ENCODE results near the gene PAEP. TPM values are rescaled to one million over a fixed set of nuclear protein-coding genes. Genes with fewer than 3 reads are reported as not detected.

PAEP gene
- total RNA-seq, 2 experiments from 2014 or later = not detected

GRCh38 chr9:135610290-135611141 is 49.0 kb downstream of the PAEP start:
- Mint-ChIP-seq H3K4me1 (no peaks in the 10 kb centered on the region), H3K36me3 (no peaks in the 10 kb centered on the region), H3K27me3 (peaks cover 3% of the 10 kb centered on the region), H3K9me3 (no peaks in the 10 kb centered on the region), H3K27ac (no peak overlapping the region), H3K4me3 (no peak overlapping the region)
- no peak for DNase-seq
- POLR2A ChIA-PET = no interaction called here
- ATAC-seq (ENCODE audit: low read depth) = no peak

GRCh38 chr9:135611142-135611874 is 49.8 kb downstream of the PAEP start:
- Mint-ChIP-seq H3K36me3 (no peaks in the 10 kb centered on the region), H3K27me3 (peaks cover 3% of the 10 kb centered on the region), H3K9me3 (no peaks in the 10 kb centered on the region), H3K4me3 (no peak overlapping the region), H3K27ac (no peak overlapping the region), H3K4me1 (no peaks in the 10 kb centered on the region)
- ATAC-seq (ENCODE audit: low read depth) (no peak), DNase-seq (no peak)
- POLR2A ChIA-PET = no interaction called here

- Mint-ChIP-seq H3K27ac (no peak overlapping the region), H3K36me3 (no peaks in the 10 kb centered on the region), H3K27me3 (peaks cover 3% of the 10 kb centered on the region), H3K4me1 (no peaks in the 10 kb centered on the region), H3K9me3 (no peaks in the 10 kb centered on the region), H3K4me3 (no peak overlapping the region)
- ATAC-seq (ENCODE audit: low read depth) = no peak
- DNase-seq = no peak
- POLR2A ChIA-PET = no interaction called here
Observed at GRCh38 chr9:135611875-135612209, 50.3 kb downstream of the PAEP start.

GRCh38 chr9:135612437-135612836 is 50.9 kb downstream of the PAEP start:
- ATAC-seq (ENCODE audit: low read depth) (no peak), DNase-seq (no peak)
- no peak overlapping the region for H3K27ac Mint-ChIP-seq
- H3K27me3 Mint-ChIP-seq = peaks cover 3% of the 10 kb centered on the region
- H3K4me3 Mint-ChIP-seq = no peak overlapping the region
- no peaks in the 10 kb centered on the region for H3K4me1 Mint-ChIP-seq
- POLR2A ChIA-PET = no interaction called here
- H3K36me3 Mint-ChIP-seq = no peaks in the 10 kb centered on the region
- H3K9me3 Mint-ChIP-seq = no peaks in the 10 kb centered on the region

- ATAC-seq (ENCODE audit: low read depth) (no peak), DNase-seq (no peak)
- H3K36me3 Mint-ChIP-seq = no peaks in the 10 kb centered on the region
- H3K4me3 Mint-ChIP-seq = no peak overlapping the region
- peaks cover 3% of the 10 kb centered on the region for H3K27me3 Mint-ChIP-seq
- H3K9me3 Mint-ChIP-seq = no peaks in the 10 kb centered on the region
- POLR2A ChIA-PET = no interaction called here
- no peak overlapping the region for H3K27ac Mint-ChIP-seq
- no peaks in the 10 kb centered on the region for H3K4me1 Mint-ChIP-seq
Observed at GRCh38 chr9:135612981-135613910, 51.7 kb downstream of the PAEP start.

- Mint-ChIP-seq H3K9me3 (no peaks in the 10 kb centered on the region), H3K27me3 (peaks cover 3% of the 10 kb centered on the region)
- no peak for ATAC-seq (ENCODE audit: low read depth)
Observed at GRCh38 chr9:135613946-135614805, 52.6 kb downstream of the PAEP start.

GRCh38 chr9:135614821-135615665 is 53.5 kb downstream of the PAEP start:
- no peak for ATAC-seq (ENCODE audit: low read depth)
- POLR2A ChIA-PET = no interaction called here
- H3K36me3 Mint-ChIP-seq = no peaks in the 10 kb centered on the region
- DNase-seq = no peak
- peaks cover 3% of the 10 kb centered on the region for H3K27me3 Mint-ChIP-seq
- H3K9me3 Mint-ChIP-seq = no peaks in the 10 kb centered on the region
- H3K4me3 Mint-ChIP-seq = no peak overlapping the region
- H3K4me1 Mint-ChIP-seq = no peaks in the 10 kb centered on the region
- no peak overlapping the region for H3K27ac Mint-ChIP-seq

More at GRCh38 chr9:135613946-135614805, 52.6 kb downstream of the PAEP start:
- no peak overlapping the region for H3K27ac Mint-ChIP-seq
- H3K36me3 Mint-ChIP-seq = no peaks in the 10 kb centered on the region
- H3K4me3 Mint-ChIP-seq = no peak overlapping the region
- POLR2A ChIA-PET = no interaction called here
- DNase-seq = no peak
- H3K4me1 Mint-ChIP-seq = no peaks in the 10 kb centered on the region

- Mint-ChIP-seq H3K36me3 (no peaks in the 10 kb centered on the region), H3K27ac (no peak overlapping the region), H3K4me3 (no peak overlapping the region), H3K4me1 (no peaks in the 10 kb centered on the region), H3K27me3 (no peaks in the 10 kb centered on the region), H3K9me3 (no peaks in the 10 kb centered on the region)
- ATAC-seq (ENCODE audit: low read depth) = no peak
- POLR2A ChIA-PET = no interaction called here
- no peak for DNase-seq
Observed at GRCh38 chr9:135615666-135616618, 54.4 kb downstream of the PAEP start.

Other genes starting within 250 kb of the PAEP start
- gene PPP1R26, start 82.0 kb upstream of the PAEP start, total RNA-seq = under 1 TPM; 0.17 to 0.28 TPM
- 10 to 100 TPM; 29.3 to 30.1 TPM for gene MRPS2, start 61.1 kb upstream of the PAEP start, total RNA-seq
- not detected for gene LCN1, start 40.3 kb upstream of the PAEP start, total RNA-seq
- gene OBP2A, start 15.6 kb upstream of the PAEP start, total RNA-seq = not detected
- not detected for gene GLT6D1, start 77.8 kb downstream of the PAEP start, total RNA-seq
- not detected for gene LCN9, start 101.6 kb downstream of the PAEP start, total RNA-seq
- gene SOHLH1, start 137.7 kb downstream of the PAEP start, total RNA-seq = not detected
- not detected for gene KCNT1, start 140.4 kb downstream of the PAEP start, total RNA-seq

Measured in activated naive CD8-positive, alpha-beta T cell treated with anti-CD3 and anti-CD28 coated beads, Interleukin-2, amount 10 ng/mL, durations not matched to agents 7 days and 5 days (primary cell).